IMR-90 (cell line): ENCODE measurements around the gene CKAP2. TPM values are rescaled to one million over a fixed set of nuclear protein-coding genes. Genes with fewer than 3 reads are reported as not detected.

Source experiments
- ATAC-seq: fragments of 200-7000 bp; cut with Tn5 transposase; 2 replicates; pipeline ENCODE4 v1.9.1; 2020; ENCODE audit warnings: low read depth, mild to moderate bottlenecking, moderate library complexity
- BruUV-seq: library from RNA; stranded (reverse); fragments of 400-500 nt; replicated peaks from 2 replicates; lab custom pipeline; 2021; lab: Mats Ljungman, UMichigan
- CTCF ChIA-PET: fragments of 300-600 bp; formaldehyde crosslinking; extraction: SDS; loops from one replicate; lab custom pipeline; 2021; ENCODE audit warnings: antibody characterized with exemption; lab: Yijun Ruan, JAX
- POLR2A ChIA-PET: fragments of 300-600 bp; sonication (Branson Sonifier 250); formaldehyde crosslinking; loops from one replicate; lab custom pipeline; 2022; ENCODE audit warnings: antibody characterized with exemption; ENCODE audit not compliant: unreplicated experiment; lab: Charles Lee
- DNase-seq: peaks from one replicate; pipeline ENCODE4 v3.0.0; 2013
- H2AFZ ChIP-seq: replicated peaks from 2 replicates; pipeline ENCODE3; 2013; ENCODE audit warnings: low read length, mild to moderate bottlenecking; ENCODE audit not compliant: poor library complexity
- H2AK5ac ChIP-seq: 2 replicates; pipeline ENCODE4 v1.6.1; 2013; ENCODE audit warnings: low read depth, low read length, inconsistent platforms
- H2AK9ac ChIP-seq: replicated peaks from 2 replicates; pipeline ENCODE3; 2013; ENCODE audit warnings: mild to moderate bottlenecking, low read depth, low read length, moderate library complexity; ENCODE audit not compliant: poor library complexity
- H2BK120ac ChIP-seq: 2 replicates; pipeline ENCODE4 v1.6.1; 2013; ENCODE audit warnings: low read depth, low read length, inconsistent platforms
- H2BK15ac ChIP-seq: 3 replicates; pipeline ENCODE4 v1.6.1; 2013; ENCODE audit warnings: low read depth, low read length, inconsistent platforms
- H2BK20ac ChIP-seq: 2 replicates; pipeline ENCODE4 v1.6.1; 2013; ENCODE audit warnings: low read depth, mild to moderate bottlenecking, inconsistent platforms, low read length, moderate library complexity
- H2BK5ac ChIP-seq: 2 replicates; pipeline ENCODE4 v1.6.1; 2013; ENCODE audit warnings: mild to moderate bottlenecking, low read depth, low read length, inconsistent platforms; ENCODE audit not compliant: poor library complexity, severe bottlenecking
- H3K14ac ChIP-seq: replicated peaks from 2 replicates; pipeline ENCODE4 v1.6.1; 2013; ENCODE audit warnings: low read depth, low read length, inconsistent platforms
- H3K18ac ChIP-seq: 2 replicates; pipeline ENCODE4 v1.6.1; 2013; ENCODE audit warnings: low read depth, low read length, control low read depth
- H3K23ac ChIP-seq: 2 replicates; pipeline ENCODE4 v1.6.1; 2013; ENCODE audit warnings: low read depth, low read length, inconsistent platforms
- H3K27ac ChIP-seq: 2 replicates; pipeline ENCODE4 v1.5.1; 2013; ENCODE audit warnings: mild to moderate bottlenecking, control low read depth, low read length; ENCODE audit not compliant: insufficient read depth
- H3K27me3 ChIP-seq: 2 replicates; pipeline ENCODE4 v1.6.1; 2013; ENCODE audit warnings: low read length; ENCODE audit not compliant: control insufficient read depth, insufficient read depth
- H3K36me3 ChIP-seq: 2 replicates; pipeline ENCODE4 v1.6.1; 2013; ENCODE audit warnings: low read length, mixed read lengths; ENCODE audit not compliant: control insufficient read depth, insufficient read depth
- H3K4ac ChIP-seq: 2 replicates; pipeline ENCODE4 v1.6.1; 2013; ENCODE audit warnings: low read depth, low read length, inconsistent platforms
- H3K4me1 ChIP-seq: 2 replicates; pipeline ENCODE4 v1.6.1; 2013; ENCODE audit warnings: low read length, mixed read lengths; ENCODE audit not compliant: control insufficient read depth, insufficient read depth
- H3K4me2 ChIP-seq: 2 replicates; pipeline ENCODE4 v1.6.1; 2013; ENCODE audit warnings: low read depth, mild to moderate bottlenecking, control low read depth, low read length, moderate library complexity
- H3K4me3 ChIP-seq: 2 replicates; pipeline ENCODE4 v1.5.1; 2013; ENCODE audit warnings: low read depth, mild to moderate bottlenecking, control low read depth, low read length, moderate library complexity; ENCODE audit not compliant: insufficient read depth
- H3K56ac ChIP-seq: 2 replicates; pipeline ENCODE4 v1.6.1; 2013; ENCODE audit warnings: low read length, inconsistent platforms; ENCODE audit not compliant: insufficient read depth; ENCODE audit errors: extremely low read depth
- H3K79me1 ChIP-seq, 2 experiments: 2 replicates each; pipeline ENCODE4 v1.6.1; 2013; ENCODE audit warnings: low read length in 2 of 2, inconsistent platforms in 1 of 2, low read depth in 1 of 2
- H3K9ac ChIP-seq: 2 replicates; pipeline ENCODE4 v1.6.1; 2013; ENCODE audit warnings: low read depth, low read length, control low read depth
- H3K9me1 ChIP-seq: 2 replicates; pipeline ENCODE4 v1.6.1; 2013; ENCODE audit warnings: low read length, inconsistent platforms; ENCODE audit not compliant: insufficient read depth
- H3K9me3 ChIP-seq: 2 replicates; pipeline ENCODE4 v1.6.1; 2013; ENCODE audit warnings: low read length; ENCODE audit not compliant: control insufficient read depth, insufficient read depth
- H4K20me1 ChIP-seq: 2 replicates; pipeline ENCODE4 v1.6.1; 2013; ENCODE audit warnings: low read length, inconsistent platforms; ENCODE audit not compliant: insufficient read depth
- H4K5ac ChIP-seq: 2 replicates; pipeline ENCODE4 v1.6.1; 2013; ENCODE audit warnings: mild to moderate bottlenecking, low read depth, low read length, control low read depth
- H4K8ac ChIP-seq, 2 experiments: 2 replicates each; pipeline ENCODE4 v1.6.1; 2013; ENCODE audit warnings: low read depth in 2 of 2, low read length in 2 of 2, control low read depth in 1 of 2, inconsistent platforms in 1 of 2
- H4K91ac ChIP-seq: 2 replicates; pipeline ENCODE4 v1.6.1; 2013; ENCODE audit warnings: low read depth, low read length, inconsistent platforms; ENCODE audit not compliant: insufficient read depth
- BHLHE40 ChIP-seq: fragments of 150-350 bp; IDR thresholded peaks from 2 replicates; pipeline ENCODE4 v1.6.1; 2016; ENCODE audit warnings: mild to moderate bottlenecking, low read depth, low read length
- MXI1 ChIP-seq: IDR thresholded peaks from 2 replicates; pipeline ENCODE4 v1.6.1; 2012; ENCODE audit warnings: low read depth, mild to moderate bottlenecking, low read length, moderate library complexity, borderline replicate concordance
- RAD21 ChIP-seq: IDR thresholded peaks from 2 replicates; pipeline ENCODE4 v1.6.1; 2012; ENCODE audit warnings: low read length, improper control_type of control experiment
- WGBS, 2 experiments: methylation state at CpG; one replicate each; pipeline versions ENCODE4 v1.1.5 to v1.1.7; 2013; ENCODE audit warnings: missing lambda C conversion rate in 2 of 2; ENCODE audit not compliant: insufficient read length in 1 of 2; ENCODE audit errors: extremely low coverage in 2 of 2; 5-methylcytosine and 5-hydroxymethylcytosine counted together
- dilution Hi-C: fragments of 300-500 bp; cut with HindIII; formaldehyde crosslinking; loops from one replicate; pipeline ENCODE4 v1.14.3; 2018; ENCODE audit warnings: low sequenced_read_pairs; ENCODE audit not compliant: unreplicated experiment
- in situ Hi-C: fragments of 300-500 bp; cut with MboI; formaldehyde crosslinking; loops from 3 replicates; pipeline ENCODE4 v1.14.3; 2019; ENCODE audit warnings: low sequenced_read_pairs, inconsistent platforms, mixed read lengths
- intact Hi-C: fragments of 100-400 bp; cut with micrococcal nuclease; formaldehyde crosslinking; loops from 2 replicates; pipeline ENCODE4 v1.10.0; 2022
- polyA plus RNA-seq, 3 experiments: library from polyadenylated mRNA; depleted of rRNA; stranded (reverse); fragments of >200 nt; gene quantifications; 2 replicates each; pipeline ENCODE4 v1.2.3, GENCODE V29; 2012; ENCODE audit warnings: low replicate concordance in 1 of 3
- total RNA-seq: library from RNA; depleted of rRNA; stranded (reverse); fragments of >200 nt; gene quantifications from 2 replicates; pipeline ENCODE4 v1.2.3, GENCODE V29; 2012

The CKAP2 gene
- total and polyA plus RNA-seq, 2 of the 4 experiments (the other 2 are of a cell fraction) = 23.0 to 44.6 TPM

DNA sequence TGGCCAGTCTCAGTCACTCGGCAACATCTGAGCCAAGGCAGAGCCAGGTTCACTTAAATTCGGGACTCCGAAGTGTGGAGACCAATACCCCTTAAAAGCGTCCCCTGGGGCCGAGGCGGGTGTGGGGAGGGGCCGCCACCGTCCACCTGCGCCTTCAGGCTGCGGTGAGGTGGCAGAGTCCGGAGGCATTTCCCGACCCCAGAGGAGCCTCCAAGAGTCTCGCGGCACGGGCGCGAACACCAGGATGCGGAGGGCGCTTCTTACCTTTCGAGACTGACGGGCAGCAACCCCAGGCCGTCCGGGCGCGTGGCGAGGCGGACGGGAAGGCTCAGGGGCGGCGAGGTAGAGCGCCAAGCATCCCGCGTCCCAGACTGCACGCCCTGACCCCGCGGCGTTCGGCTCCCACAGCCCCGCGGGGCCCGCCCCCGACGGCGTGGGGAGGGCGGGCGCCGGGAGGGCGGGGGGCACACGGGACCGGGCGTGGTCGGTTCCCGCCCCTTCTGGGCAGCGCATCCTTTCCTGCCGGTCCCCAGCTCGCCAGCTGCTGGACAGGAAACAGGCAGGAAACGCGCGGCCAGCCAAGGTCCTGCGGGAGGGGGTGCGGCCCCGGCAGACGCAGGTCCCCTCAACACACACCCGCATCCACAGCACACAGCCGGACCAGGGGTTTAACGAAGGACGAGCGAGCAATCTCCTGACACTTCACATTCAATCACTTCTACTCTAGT is 49.3 kb upstream of the CKAP2 start, which contains the start of gene THSD1:
Gene THSD1 (minus strand): TSS at position 406 of the 728 bp plus-strand sequence. CDS start 3,572 bp downstream, outside the sequence.
- Histone ChIP-seq H3K9me1 (no peaks in the 10 kb centered on the region), H2BK5ac (no peak within 1 kb of the TSS), H3K4ac (peak within 1 kb of the TSS; percentile 9), H3K27ac (no peak within 1 kb of the TSS), H3K9me3 (no peaks in the 10 kb centered on the region), H3K14ac (0 out of 2 replicates have a peak within 1 kb of the TSS, but pooled peaks have one; percentile 62), H2AFZ (peak within 1 kb of the TSS; percentile 92), H3K79me1 (no peaks in the 10 kb centered on the region; a peak in 1 of 4 replicates), H3K4me1 (no peaks in the 10 kb centered on the region), H2BK120ac (0 out of 2 replicates have a peak within 1 kb of the TSS, but pooled peaks have one; percentile 52), H4K20me1 (no peaks in the 10 kb centered on the region), H3K4me3 (peak within 1 kb of the TSS; percentile 70), H2AK5ac (no peak within 1 kb of the TSS), H3K56ac (no peak within 1 kb of the TSS), H3K4me2 (peak within 1 kb of the TSS; percentile 82), H4K91ac (no peak within 1 kb of the TSS; the same call in 1 of the 2 replicates), H2BK20ac (no peak within 1 kb of the TSS), H4K5ac (peak within 1 kb of the TSS; percentile 38; the same call in 1 of the 2 replicates), H3K27me3 (no peaks in the 10 kb centered on the region), H3K36me3 (no peaks in the 10 kb centered on the region), H2AK9ac (peak within 1 kb of the TSS; percentile 71), H3K18ac (peak within 1 kb of the TSS; percentile 64; the same call in 1 of the 2 replicates), H3K9ac (peak within 1 kb of the TSS; percentile 17), H2BK15ac (no peak within 1 kb of the TSS), H4K8ac (peak within 1 kb of the TSS in 1 of 2 experiments; percentile 16; a peak in 1 of 4 replicates), H3K23ac (peak within 1 kb of the TSS; percentile 52; the same call in 1 of the 2 replicates)
- no TSS peak for BruUV-seq
- 0 out of 2 replicates have a peak, but pooled peaks have one; percentile 11 for TF ChIP-seq MXI1
- TF ChIP-seq BHLHE40 = peak; percentile 28; the same call in 1 of the 2 replicates
- no peak for TF ChIP-seq RAD21
- DNase-seq (peak; percentile 41), ATAC-seq (peak; percentile 92)
- 0% methylated on average over 4 of the region's 68 CpGs; no CpG with 5 or more reads in 1 of the 2 experiments for WGBS, 2 experiments
- ChIA-PET CTCF (interaction anchor here (1.3 to 2.1 kb wide), 2 partner anchors 20 to 45 kb away, joined by 3 to 7 read pairs; partner anchors contain the start of gene VPS36), POLR2A (no interaction called here)
- intact Hi-C loops = no loop called here
- dilution Hi-C loops = no loop called here
- in situ Hi-C loops = no loop called here
